GM21717 (cell line): Measurements from ENCODE around the gene ASIC3.

Source experiments
- ATAC-seq: cut with Tn5 transposase; IDR thresholded peaks from one replicate; pipeline ENCODE4 v1.9.1; 2021; ENCODE audit warnings: mild to moderate bottlenecking, moderate library complexity; ENCODE audit not compliant: unreplicated experiment

The ASIC3 gene

DNA sequence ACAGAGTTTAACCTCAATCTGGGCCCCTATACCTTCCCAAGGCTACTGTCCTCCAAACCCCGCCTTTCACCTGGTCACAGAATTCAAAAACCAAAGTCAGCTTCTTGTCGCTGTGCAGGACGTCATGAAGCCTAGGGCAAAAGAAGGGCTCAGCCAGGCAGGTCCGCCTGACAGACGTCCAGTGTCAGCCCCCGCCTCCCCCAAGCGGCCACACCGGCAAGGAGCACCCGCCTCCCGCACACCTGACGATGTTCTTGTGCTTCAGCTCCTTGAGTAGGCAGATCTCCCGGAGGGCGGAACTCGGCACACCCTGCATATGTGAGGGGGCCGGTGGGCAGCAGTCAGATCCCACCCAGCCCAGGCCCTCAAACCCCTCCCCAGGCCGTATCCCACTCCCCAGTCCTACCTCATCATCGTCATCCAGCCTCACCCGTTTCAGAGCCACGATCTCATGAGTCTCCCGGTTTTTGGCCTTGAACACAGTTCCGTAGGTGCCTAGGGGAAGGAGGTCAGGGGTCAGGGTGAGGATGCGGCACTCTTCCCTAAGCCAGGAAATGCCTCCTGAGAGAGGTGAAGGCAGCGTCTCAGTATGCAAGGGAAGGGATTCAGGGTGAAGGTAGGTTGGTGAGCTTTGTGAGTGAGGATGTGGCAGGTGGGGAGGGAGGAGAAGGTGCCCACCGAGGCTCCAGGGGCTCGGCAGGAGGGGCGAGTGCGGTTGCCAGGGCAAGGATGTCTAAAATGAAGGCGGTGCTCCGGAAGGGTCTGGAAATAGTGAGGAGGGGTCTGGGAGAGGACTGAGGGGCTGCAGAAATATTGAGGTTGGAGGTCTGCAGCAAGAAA lies 8.6 kb downstream of the ASIC3 start:
- ATAC-seq, result no peak

DNA sequence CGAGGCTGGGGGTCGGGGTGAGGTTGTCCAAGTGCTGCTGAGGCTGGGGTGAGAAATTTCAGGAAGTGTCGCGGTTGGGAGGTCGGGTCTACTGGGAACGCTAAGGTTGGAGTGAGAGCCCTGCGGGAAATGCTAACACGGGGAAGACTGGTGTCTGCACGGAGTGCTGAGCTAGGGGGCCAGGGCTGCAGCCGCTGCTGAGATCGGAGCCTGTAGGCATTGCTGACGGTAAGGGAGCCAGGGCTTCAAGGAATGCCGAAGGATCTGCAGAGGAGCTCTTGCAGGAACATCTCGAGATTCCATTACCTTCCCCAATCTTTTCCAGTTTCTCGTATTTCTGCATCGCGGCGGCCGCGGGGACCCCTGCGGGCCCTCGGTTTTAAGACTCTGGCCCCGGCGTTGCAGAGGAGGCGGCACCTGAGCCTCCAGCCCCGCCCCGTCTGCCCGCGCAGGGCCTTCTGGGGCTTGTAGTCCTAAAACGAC lies 9.2 kb downstream of the ASIC3 start, which contains the start of gene CDK5:
TSS of gene CDK5 (minus strand) at position 392 of the 483 bp plus-strand sequence. CDS start at position 343, 49 bp downstream.
- ATAC-seq, result peak; percentile 13

DNA sequence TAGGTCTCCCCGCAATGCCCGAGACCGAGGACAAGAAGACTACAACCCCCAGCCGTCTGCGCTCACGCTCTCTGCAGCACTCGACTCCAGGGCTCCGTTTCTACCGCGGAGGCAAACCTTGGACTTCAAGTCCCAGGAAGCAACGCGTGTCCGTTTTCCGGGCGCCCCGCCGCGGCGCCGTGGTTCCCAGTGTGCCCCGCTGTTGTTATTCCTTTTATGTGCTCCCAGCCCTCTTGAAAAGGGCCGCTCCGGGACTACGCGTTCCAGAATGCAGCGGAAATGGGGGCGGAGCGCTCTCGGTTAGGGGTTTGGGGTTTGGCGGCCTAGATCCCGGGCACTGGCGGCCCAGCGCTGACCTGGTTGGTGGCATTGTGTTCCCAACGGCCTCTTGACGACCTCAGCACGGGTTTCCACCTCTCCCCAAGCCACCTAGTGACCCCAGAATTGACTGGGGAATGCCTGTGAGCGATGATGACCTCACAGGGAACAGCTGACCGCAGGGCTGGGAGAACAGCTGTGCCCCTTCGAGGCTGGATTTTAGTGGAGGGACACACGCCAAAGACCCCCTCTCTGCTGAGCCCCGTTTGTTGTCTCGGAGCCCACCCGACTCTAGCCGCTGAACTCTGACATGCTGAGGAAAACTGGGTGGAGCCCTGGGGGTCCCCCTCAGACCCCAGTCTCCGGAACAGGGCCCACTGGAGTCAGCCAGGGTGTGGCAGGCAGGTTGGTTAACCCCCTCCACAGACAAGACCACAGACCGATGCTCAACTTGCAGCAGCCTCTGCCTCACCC lies 9.9 kb downstream of the ASIC3 start:
- peak; percentile 87 for ATAC-seq

DNA sequence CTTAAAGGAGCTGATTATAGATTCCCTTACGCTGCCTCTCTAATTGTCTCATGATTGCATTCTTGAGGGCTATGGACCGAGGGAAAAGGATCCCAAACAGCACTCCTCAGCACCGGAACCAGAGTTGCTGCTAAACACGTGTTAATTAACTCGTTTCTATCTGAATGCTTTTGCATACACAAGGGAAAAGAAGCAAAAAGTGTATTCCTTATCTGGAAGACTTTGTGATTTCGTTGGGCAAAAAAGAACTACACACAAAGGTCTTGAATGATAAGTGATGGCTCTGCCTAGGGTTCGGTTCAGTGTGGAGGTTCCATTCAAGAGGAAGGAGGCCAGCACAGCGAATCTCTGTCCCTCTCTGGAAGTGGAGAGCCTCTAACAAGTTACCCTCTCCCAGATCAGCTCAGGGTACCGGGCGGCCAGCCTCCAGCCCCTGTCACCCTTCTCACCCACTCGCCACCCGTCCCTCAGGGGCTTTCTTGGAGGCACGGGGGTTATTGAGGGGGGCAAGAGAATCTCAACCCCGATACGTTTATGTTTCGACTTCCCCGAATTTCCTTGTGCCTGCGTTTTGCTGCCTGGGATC lies 10.5 kb downstream of the ASIC3 start:
- no peak for ATAC-seq

DNA sequence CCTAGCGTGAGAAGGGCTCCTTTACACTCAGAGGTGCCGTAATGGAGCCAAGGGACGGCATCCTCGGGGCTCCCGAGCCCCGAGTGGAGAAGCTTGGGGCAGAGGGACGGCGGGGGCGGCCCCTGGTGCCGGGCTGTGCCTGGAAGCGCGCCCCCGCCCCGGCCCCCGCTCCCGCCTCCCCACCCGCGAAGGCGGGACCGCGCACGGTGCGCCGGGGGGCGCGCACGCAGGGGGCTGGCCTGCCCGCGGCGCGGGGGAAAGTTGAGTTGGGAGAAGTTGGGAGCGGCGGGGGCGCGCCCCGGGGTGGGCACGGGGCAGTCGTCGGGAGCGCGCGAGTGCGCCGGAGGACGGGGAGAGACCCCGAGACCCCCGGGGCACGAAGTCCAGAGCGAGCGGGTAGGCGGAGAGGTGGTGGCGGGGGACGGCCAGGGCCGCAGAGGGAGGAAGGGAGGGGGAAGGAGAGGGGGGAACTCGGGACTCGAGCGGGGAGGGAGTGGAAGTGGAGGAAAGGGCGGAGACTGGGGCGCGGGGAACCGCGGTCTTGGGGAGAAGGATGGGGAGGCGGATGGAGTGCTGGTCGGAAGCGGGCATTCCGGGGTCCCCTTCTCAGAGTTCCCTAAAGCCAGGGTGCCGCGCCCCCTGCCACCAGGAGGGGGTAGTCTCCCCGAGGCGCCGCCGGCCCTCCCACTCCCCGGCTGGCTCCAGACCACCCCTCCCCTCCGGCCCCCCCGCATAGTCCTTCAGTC lies 11.2 kb downstream of the ASIC3 start, which contains the start of gene SLC4A2:
TSS of gene SLC4A2 (plus strand) at position 223 of the 746 bp plus-strand sequence. CDS start 2,399 bp downstream, outside the sequence.
- peak; percentile 30 for ATAC-seq

DNA sequence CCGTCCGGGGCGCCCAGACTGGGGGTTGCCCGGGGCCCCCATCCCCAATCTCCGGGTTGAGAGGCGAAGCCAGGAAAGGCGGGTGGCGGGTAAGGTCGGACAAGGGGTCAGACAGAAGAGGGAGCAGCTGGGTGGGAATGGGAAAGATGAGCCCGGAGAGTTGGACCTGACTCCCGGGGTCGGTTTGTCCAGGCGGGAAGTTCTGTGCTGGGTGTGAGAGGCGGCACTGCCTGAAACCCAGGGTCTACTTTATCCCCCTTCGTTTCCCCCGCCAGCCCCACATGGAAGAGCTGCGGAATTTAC lies 11.7 kb downstream of the ASIC3 start:
- no peak for ATAC-seq

DNA sequence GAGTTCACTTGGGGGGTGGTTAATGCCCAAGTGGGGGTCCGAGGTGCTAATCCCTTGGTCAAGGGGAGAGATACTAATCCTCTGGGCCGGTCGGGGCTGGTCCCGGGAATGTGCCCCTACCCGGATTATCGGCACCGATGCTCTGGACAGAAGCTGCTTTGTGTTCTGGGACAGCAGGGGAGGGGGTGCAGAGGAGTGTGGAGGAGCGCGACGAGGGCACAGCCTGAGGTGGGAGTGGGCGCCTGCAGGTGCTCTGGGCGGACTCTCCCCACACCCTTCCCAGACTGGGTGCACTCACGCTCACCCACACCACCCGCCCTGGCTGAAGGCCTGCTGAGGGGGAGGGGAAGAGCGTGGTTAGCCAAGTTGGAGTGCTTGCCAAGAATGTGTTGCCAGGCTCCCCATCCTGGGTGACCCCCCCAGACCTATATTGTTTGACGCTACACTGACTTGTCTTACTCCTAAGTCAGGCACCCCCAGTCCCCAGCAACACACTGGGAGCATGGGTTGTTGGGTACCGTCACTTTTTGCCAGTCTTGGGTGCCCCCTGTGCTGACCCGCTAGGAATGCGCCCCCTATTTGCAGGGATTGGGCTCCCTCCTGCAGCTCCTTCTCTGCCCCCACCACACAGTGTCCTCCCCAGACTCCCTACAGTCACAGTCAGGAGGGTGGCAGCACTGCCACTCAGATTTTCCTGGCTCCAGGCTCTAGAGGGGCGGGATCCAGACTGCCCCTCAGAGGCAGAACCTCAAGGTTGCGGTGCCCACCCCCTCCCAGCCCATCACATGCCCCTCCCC lies 12.3 kb downstream of the ASIC3 start:
- no peak for ATAC-seq

DNA sequence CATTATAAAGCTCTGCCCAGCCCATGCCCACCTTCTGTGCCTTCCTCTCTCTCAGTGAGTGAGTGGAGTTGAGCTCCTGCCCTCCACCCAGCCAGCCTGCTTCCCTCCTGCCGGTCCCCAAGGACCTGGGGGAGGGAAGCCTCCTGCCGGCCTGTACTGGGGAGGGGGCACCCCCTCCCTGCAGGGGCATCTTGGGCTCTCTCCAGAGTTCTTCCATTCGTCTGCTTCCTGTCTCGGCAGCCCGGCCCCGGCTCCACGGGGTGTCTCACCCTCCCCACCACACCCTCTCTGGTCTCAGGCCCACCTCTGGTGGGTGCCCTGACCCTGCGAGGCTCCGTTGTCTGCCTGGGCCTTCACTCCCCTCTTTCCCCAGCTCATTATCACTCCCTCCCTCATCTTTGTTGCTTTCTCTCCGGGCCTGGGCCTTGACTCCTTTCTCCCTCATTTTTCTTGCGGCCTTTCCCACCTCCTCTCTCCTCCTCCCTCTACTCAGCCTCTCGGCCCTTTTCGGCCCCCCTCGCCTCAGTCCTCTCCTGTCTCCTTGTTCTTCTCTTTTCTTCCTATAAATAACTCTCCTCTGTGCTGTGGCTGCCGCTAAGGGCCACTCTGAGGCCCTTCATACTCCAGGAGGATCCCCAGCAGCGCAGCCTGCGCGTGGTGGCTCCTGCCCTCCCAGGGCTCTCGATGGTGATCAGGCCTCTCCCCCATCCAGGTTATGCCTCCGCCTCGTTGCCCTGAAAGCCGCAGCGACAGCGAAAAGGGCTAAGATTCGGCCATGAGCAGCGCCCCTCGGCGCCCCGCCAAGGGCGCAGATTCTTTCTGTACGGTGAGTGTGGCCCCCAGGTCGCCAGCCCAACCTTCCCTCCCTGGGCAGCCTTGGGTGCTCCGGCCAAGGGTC lies 13.1 kb downstream of the ASIC3 start:
- no peak for ATAC-seq

DNA sequence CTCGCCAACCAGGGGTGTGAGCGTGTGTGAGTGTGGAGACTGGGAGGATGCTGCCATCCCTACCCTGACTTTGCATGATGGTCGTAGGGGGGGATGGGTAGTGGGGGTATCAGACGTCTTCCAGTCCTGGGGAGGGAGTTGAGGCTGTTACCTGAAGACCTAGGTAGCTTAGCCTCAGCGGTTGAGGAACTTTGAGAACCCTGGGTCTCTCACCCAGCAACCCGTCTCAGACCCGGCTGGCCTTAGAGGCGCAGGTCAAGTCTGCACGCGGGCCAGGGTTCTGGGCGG lies 13.7 kb downstream of the ASIC3 start:
- no peak for ATAC-seq

DNA sequence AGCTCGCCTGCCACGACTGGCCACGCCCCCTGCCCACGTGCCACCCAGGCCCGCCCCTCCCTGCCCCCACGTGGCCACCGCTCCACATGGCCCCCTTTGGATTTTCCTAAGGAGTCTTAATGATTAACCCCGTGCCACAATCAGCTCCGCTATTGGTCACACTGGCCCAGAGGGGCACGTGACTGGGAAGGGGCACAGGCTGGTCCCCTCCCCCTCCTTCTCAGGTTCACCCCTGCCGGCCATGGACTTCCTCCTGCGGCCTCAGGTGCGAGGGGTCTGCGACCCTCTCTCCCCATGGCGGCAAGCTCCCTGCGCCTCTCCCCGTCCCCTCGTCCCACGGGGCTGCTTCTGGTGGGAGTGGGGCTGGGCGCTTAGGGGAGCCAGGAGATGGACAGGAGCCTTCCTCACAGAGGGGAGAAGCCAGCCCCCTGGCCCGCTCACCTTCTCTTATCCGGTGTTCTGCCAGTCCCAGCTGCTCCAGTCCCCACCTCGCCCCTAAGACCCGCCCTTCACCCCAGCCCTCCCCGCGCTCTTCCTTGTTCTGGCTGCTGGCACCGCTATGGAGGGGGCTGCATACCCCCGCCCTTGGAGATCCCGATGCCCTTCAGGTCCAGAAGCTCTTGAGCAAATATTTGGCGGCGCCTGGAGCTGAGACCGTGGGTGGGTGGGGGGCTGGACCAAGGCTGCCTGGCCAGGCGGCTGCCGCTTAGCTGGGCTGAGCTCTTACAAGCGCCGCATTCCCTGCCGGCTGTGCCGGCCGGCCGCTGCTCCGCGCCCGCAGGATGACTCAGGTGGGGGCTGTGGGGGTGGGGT lies 14.3 kb downstream of the ASIC3 start:
- no peak for ATAC-seq

DNA sequence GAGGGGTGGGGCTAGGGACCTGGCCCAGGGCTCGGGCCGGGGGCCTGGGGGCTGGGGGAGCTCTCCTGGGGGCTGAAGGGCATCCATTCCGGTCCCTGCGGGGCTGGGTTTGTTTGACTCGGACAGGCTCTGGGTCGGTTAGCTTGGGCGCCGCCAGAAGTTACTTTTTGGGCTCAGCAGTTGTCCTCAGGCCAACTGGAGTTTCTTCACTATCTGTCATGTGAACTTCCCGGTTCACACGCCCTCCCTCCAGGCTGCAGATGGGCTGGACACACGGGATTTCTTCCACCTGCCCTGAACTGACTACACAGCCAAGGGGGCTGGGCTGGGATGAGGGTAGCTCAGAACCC lies 14.9 kb downstream of the ASIC3 start:
- ATAC-seq, result no peak

DNA sequence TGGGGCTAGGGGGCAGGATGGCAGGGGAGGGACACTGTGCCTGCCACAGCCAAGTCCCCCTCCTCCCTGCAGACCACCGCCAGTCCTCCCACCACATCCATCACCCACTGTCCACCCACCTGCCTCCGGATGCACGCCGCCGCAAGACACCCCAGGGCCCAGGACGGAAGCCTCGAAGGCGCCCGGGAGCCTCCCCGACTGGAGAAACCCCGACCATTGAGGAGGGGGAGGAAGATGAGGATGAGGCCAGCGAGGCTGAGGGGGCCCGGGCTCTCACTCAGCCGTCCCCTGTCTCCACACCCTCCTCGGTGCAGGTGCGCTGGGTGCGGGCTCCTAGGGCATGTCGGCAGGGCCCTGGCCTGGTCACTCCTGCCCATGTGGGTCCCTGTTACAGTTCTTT lies 16.1 kb downstream of the ASIC3 start:
- ATAC-seq, result no peak

DNA sequence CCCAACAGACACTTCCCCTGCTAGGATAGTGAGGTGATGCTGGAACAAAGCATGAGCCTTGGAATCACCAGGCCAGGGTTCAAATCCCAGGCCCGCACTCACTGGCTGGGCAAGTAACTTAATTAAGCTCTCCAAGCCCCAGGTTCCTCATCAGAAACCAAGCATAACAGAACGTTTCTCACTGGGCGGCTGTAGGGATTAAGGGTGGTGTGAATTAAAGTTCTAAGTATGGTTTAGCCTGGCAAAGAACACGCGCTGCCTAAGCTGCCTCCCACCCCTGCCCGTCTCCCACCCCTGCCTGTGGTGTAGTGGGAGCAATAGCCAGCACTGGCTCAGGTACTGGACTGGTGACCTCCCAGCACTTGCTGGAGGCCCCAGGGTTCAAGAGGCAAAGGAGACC lies 16.7 kb downstream of the ASIC3 start:
- ATAC-seq, result no peak

DNA sequence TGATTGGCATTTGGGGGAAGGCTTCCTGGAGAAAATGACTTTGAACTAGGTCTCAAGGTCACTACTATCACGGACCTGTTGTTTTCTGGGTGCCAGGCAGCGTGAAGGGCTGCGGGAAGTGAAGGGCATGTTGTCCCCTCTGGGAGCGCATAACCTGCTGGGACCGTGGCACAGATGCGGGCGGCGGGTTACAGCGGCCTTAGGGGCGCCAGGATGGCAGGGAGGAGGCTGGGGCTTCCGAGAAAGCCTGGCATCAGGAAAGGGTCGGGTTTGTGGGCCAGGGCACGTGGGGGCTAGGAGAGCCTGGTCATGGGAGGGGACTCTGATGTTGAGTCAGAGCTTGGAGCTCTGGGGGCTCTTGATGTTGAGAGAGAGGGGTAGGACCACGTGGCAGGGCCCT lies 17.2 kb downstream of the ASIC3 start:
- ATAC-seq, result no peak

DNA sequence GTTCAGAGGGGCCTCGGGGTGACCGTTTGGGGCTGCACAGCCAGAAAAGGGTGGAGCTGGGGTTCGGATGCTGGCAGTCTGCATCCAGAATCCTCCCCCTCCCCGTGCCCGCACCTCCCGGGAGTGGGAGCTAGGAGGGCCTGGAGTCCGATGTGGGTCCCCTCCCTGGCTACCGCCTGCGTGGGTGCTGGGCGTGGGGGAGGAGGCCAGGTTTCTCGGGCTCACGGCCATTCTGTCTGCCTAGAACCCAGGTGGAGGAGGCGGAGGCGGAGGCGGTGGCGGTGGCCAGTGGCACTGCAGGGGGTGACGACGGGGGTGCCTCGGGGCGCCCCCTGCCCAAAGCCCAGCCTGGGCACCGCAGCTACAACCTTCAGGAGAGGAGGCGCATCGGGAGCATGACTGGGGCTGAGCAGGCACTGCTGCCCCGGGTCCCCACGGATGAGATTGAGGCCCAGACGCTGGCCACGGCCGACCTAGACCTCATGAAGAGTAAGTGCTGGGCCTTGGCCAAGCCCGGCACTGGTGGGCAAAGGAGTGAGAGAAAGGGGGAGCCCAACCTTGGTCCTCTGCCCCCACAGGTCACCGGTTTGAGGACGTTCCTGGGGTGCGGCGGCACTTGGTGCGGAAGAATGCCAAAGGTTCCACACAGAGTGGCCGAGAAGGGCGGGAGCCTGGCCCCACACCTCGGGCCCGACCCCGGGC lies 18.1 kb downstream of the ASIC3 start:
- no peak for ATAC-seq

DNA sequence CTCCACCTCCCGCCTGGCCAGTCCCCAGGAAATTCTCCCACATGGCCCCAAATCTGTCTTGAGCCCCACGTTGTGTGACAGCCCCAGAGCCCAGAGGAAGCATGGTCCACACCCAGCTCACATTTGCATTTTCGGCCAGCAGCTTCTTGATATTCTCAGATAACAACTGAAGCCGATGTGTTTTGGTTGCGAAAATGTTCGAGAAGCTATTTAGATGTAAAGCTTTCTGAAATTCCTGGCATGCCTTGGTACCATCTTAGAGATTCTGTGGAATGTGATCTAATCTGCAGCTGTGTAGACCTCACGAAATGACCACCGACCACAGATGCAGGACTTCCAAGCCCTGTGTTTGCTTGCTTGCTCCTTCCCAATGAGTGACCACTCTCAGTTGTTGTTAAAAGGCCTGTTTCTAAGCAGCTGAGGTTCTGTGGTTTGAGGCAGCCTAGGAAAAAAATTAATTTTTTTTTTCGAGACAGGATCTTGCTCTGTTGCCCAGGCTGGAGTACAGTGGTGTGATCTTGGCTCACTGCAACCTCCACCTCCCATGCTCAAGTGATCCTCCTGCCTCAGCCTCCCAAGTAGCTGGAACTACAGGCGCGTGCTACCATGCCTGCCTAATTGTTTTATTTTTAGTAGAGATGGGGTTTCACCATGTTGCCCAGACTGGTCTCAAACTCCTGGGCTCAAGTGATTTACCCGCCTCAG lies 19.9 kb downstream of the ASIC3 start:
- no peak for ATAC-seq

DNA sequence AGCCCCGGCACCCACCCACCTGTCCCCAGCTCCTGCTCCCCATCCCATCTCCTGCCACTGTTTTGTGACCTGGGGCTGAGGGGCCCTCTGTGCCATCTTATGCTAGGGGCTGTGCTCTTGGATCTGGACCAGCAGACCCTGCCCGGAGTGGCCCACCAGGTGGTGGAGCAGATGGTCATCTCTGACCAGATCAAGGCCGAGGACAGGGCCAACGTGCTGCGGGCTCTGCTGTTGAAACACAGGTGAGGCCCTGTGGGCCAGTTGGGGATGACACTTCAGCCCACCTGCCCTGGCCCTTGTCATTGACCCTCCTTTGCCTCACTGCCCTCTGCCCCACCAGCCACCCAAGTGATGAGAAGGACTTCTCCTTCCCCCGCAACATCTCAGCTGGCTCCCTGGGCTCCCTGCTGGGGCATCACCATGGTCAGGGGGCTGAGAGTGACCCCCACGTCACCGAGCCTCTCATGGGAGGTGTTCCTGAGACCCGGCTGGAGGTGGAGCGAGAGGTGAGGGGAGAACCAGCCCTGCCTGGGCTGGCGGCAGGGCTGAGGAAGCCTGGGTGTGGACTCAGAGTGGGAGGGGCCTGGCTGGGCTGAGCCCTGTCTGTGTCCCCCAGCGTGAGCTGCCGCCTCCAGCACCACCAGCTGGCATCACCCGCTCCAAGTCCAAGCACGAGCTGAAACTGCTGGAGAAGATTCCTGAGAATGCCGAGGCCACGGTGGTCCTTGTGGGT lies 21.7 kb downstream of the ASIC3 start:
- ATAC-seq, result no peak
